GM21786 (cell line): Measurements from ENCODE around the gene CLDN4.
"Not testable (repeated sequence)": the region's sequence is repeated elsewhere in the genome, so short reads cannot be mapped to it uniquely, and the experiment has no call there.

Experiments
- ATAC-seq: cut with Tn5 transposase; IDR thresholded peaks from one replicate; pipeline ENCODE4 v1.9.1; 2021; ENCODE audit not compliant: unreplicated experiment

The CLDN4 gene

GRCh38 chr7:73823257-73823656 is 7.5 kb upstream of the CLDN4 start:
- no peak for ATAC-seq

GRCh38 chr7:73823873-73824592 is 6.8 kb upstream of the CLDN4 start:
- ATAC-seq: no peak

GRCh38 chr7:73824986-73825385 is 5.8 kb upstream of the CLDN4 start:
- ATAC-seq: no peak

GRCh38 chr7:73827567-73828106 is 3.2 kb upstream of the CLDN4 start:
- no peak for ATAC-seq

GRCh38 chr7:73828107-73828803 is 2.5 kb upstream of the CLDN4 start:
- ATAC-seq: no peak

- no peak for ATAC-seq
These were observed 1.8 kb upstream of the CLDN4 start for GRCh38 chr7:73828972-73829371.

GRCh38 chr7:73829505-73829904 is 1.3 kb upstream of the CLDN4 start:
- ATAC-seq: no peak

GRCh38 chr7:73829921-73830680 is 695 bp upstream of the CLDN4 start:
- ATAC-seq: no peak

GRCh38 chr7:73831584-73831833 is 713 bp downstream of the CLDN4 start:
- ATAC-seq: no peak

- no peak for ATAC-seq
These were observed 1.2 kb downstream of the CLDN4 start for GRCh38 chr7:73831834-73832651.

- ATAC-seq: no peak
These were observed 2.0 kb downstream of the CLDN4 start for GRCh38 chr7:73832806-73833205.

- no peak for ATAC-seq
These were observed 2.6 kb downstream of the CLDN4 start for GRCh38 chr7:73833251-73833919.

- no peak for ATAC-seq
These were observed 3.9 kb downstream of the CLDN4 start for GRCh38 chr7:73834626-73835191.

- ATAC-seq: not testable (repeated sequence)
These were observed 6.4 kb downstream of the CLDN4 start for GRCh38 chr7:73837167-73837566.

GRCh38 chr7:73838642-73839041 is 7.8 kb downstream of the CLDN4 start:
- no peak for ATAC-seq

GRCh38 chr7:73839290-73839689 is 8.5 kb downstream of the CLDN4 start:
- no peak for ATAC-seq

- ATAC-seq: no peak
These were observed 9.2 kb downstream of the CLDN4 start for GRCh38 chr7:73839743-73840714.

- no peak for ATAC-seq
These were observed 10.1 kb downstream of the CLDN4 start for GRCh38 chr7:73840715-73841379.

GRCh38 chr7:73841689-73842066 is 10.9 kb downstream of the CLDN4 start:
- no peak for ATAC-seq
